GM18505 (cell line): ENCODE results near the gene ADPRS.

Experiments
- ATAC-seq: cut with Tn5 transposase; IDR thresholded peaks from one replicate; pipeline ENCODE4 v1.9.1; 2021; ENCODE audit not compliant: unreplicated experiment
- POLR2A ChIP-seq: IDR thresholded peaks from 4 replicates; pipeline ENCODE4 v1.6.1; 2011; ENCODE audit warnings: borderline replicate concordance; ENCODE audit not compliant: insufficient read depth, insufficient read length; ENCODE audit errors: extremely low read depth

Gene ADPRS

GRCh38 chr1:36135330-36135667 lies 46.6 kb downstream of the ADPRS start:
- ATAC-seq, result no peak
- TF ChIP-seq POLR2A, result no peak

GRCh38 chr1:36135796-36136195 lies 47.1 kb downstream of the ADPRS start:
- ATAC-seq, result no peak
- TF ChIP-seq POLR2A, result no peak

GRCh38 chr1:36136535-36136934 lies 47.8 kb downstream of the ADPRS start:
- no peak for ATAC-seq
- TF ChIP-seq POLR2A, result no peak

DNA sequence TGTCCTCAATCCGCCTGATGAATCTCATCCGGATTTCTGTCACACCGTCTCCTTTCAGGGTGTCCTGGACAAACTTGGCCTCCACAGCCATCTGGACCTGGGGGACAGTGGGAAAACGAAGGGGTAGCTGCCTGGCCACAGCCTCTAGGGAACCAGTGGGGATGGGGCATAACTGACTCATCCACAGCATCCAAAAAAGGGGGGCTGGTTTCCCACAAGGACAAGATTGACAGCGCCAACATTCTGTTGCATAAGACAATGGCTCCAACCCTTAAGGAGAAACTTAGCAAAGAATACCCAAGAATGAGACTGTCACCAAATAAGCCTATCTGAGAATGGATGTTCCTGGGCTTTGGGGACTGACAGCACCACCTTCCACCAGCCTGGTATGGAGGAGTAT lies 48.5 kb downstream of the ADPRS start:
- ATAC-seq, result no peak
- no peak for TF ChIP-seq POLR2A

- no peak for TF ChIP-seq POLR2A
- ATAC-seq, result no peak
Observed at GRCh38 chr1:36137776-36138175, 49.1 kb downstream of the ADPRS start.

DNA sequence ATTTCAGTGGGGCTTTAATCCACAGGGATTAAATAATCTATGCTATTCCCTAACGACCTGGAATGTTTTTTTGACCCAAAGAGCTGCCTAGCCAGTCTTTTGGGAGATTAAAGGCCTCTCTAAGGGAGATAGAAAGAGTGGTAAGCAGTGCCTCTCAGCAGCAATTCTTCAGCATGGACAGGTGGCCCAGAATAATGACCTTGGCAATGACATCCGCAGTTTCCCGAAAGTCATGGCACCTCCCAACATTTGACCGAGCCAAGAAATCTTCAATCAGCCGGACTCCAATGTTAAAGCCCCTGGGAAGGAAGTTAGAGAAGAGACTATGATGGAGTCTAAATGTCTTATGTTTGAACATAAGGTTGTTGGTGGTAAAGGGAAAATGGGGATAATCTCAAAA lies 50.8 kb downstream of the ADPRS start:
- no peak for ATAC-seq
- TF ChIP-seq POLR2A, result no peak

GRCh38 chr1:36142121-36142520 lies 53.4 kb downstream of the ADPRS start:
- TF ChIP-seq POLR2A, result no peak
- no peak for ATAC-seq

DNA sequence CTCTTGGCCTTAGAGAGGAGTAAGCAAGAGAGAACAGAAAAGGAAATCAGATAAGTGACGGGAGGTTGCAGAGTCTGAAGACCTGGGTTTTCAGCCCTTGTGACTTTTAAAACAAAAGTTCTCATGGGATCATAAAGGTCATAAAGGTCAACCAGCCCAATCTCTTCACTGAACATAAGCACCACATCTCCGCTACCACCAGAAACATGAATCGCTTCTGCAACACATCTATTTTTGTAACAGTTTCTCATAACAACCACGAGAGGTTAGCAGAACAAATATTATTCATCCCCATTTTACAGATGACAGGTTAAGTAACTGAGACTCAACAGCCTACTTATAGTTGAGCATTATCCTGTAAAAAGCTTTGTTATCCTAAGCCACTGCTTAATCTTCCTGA lies 54.7 kb downstream of the ADPRS start:
- no peak for TF ChIP-seq POLR2A

More for the DNA sequence above, 54.7 kb downstream of the ADPRS start:
- no peak for ATAC-seq
